ENCODE measurements around the gene AK2. TPM values are rescaled to one million over a fixed set of nuclear protein-coding genes. Genes with fewer than 3 reads are reported as not detected.

Gene AK2
- total RNA-seq, 2 donors from 2014 or later: 114 to 118 TPM

GRCh38 chr1:32985226-32985625 lies 51.5 kb downstream of the AK2 start:
- H3K4me3 ChIP-seq (ENCODE audit: low read length): no peak overlapping the region
- no peak overlapping the region for H3K27ac Mint-ChIP-seq

GRCh38 chr1:32984455-32985171 lies 52.1 kb downstream of the AK2 start:
- Mint-ChIP-seq H3K4me1 (peaks cover 6% of the 10 kb centered on the region), H3K36me3 (ENCODE audit: low read depth) (no peaks in the 10 kb centered on the region), H3K4me3 (no peak overlapping the region), H3K9me3 (no peaks in the 10 kb centered on the region), H3K27me3 (ENCODE audit: insufficient read depth) (no peaks in the 10 kb centered on the region), H3K27ac (no peak overlapping the region)
- no peak overlapping the region for H3K9ac ChIP-seq (ENCODE audit: extremely low read depth, low read length, poor library complexity, severe bottlenecking)
- TF ChIP-seq, protein P1, sequence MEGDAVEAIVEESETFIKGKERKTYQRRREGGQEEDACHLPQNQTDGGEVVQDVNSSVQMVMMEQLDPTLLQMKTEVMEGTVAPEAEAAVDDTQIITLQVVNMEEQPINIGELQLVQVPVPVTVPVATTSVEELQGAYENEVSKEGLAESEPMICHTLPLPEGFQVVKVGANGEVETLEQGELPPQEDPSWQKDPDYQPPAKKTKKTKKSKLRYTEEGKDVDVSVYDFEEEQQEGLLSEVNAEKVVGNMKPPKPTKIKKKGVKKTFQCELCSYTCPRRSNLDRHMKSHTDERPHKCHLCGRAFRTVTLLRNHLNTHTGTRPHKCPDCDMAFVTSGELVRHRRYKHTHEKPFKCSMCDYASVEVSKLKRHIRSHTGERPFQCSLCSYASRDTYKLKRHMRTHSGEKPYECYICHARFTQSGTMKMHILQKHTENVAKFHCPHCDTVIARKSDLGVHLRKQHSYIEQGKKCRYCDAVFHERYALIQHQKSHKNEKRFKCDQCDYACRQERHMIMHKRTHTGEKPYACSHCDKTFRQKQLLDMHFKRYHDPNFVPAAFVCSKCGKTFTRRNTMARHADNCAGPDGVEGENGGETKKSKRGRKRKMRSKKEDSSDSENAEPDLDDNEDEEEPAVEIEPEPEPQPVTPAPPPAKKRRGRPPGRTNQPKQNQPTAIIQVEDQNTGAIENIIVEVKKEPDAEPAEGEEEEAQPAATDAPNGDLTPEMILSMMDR (conservative IDR thresholded peaks at IDR 0.05): no peak
- no peaks in the 10 kb centered on the region for H3K9me3 ChIP-seq (ENCODE audit: control insufficient read depth, low read length)
- no peaks in the 10 kb centered on the region for H3K4me1 ChIP-seq (ENCODE audit: control insufficient read depth, insufficient read depth, low read length)
- no peaks in the 10 kb centered on the region for H3K27me3 ChIP-seq (ENCODE audit: control insufficient read depth, insufficient read depth, low read length, poor library complexity, severe bottlenecking)
- H3K4me3 ChIP-seq (ENCODE audit: low read length): no peak overlapping the region
- no peak overlapping the region for H3K27ac ChIP-seq (ENCODE audit: low read depth, low read length)
- 71 to 73% methylated on average over 1 of the region's 1 CpG for WGBS, 2 experiments (ENCODE audit: insufficient coverage in 1 of 2, insufficient read length in 1 of 2)
- DNase-seq: peak; percentile 66
- no peaks in the 10 kb centered on the region for H3K36me3 ChIP-seq (ENCODE audit: control insufficient read depth, insufficient read depth, low read length)

More at GRCh38 chr1:32985226-32985625, 51.5 kb downstream of the AK2 start:
- H3K36me3 Mint-ChIP-seq (ENCODE audit: low read depth): no peaks in the 10 kb centered on the region
- Histone ChIP-seq H3K9me3 (ENCODE audit: control insufficient read depth, low read length) (no peaks in the 10 kb centered on the region), H3K36me3 (ENCODE audit: control insufficient read depth, insufficient read depth, low read length) (no peaks in the 10 kb centered on the region), H3K9ac (ENCODE audit: extremely low read depth, low read length, poor library complexity, severe bottlenecking) (no peak overlapping the region), H3K27ac (ENCODE audit: low read depth, low read length) (no peak overlapping the region), H3K4me1 (ENCODE audit: control insufficient read depth, insufficient read depth, low read length) (no peaks in the 10 kb centered on the region), H3K27me3 (ENCODE audit: control insufficient read depth, insufficient read depth, low read length, poor library complexity, severe bottlenecking) (no peaks in the 10 kb centered on the region)
- no peak overlapping the region for H3K4me3 Mint-ChIP-seq
- TF ChIP-seq, protein P1 (conservative IDR thresholded peaks at IDR 0.05): no peak
- H3K4me1 Mint-ChIP-seq: peaks cover 6% of the 10 kb centered on the region
- no peaks in the 10 kb centered on the region for H3K9me3 Mint-ChIP-seq
- no peak for DNase-seq
- WGBS, 2 experiments (ENCODE audit: insufficient coverage in 1 of 2, insufficient read length in 1 of 2): 83 to 94% methylated on average over 1 of the region's 1 CpG
- no peaks in the 10 kb centered on the region for H3K27me3 Mint-ChIP-seq (ENCODE audit: insufficient read depth)

DNA sequence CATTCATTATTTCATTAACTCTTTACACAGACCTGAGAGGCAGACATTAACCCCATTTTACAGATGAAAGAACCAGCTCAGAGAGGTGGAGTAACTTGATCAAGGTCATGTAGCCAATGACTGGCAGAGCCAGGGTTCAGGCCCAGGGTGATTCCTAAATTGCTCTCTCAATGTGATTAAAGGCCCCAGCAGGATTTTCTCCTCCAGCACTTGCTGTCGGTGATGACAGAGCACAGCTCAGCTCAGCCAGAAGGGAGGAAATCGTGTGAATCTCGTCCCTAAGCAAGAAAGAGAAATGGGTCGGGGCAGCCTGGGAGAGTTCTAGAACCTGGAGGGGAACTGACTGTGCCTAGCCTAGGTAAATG lies 52.6 kb downstream of the AK2 start:
- TF ChIP-seq, protein P1 (conservative IDR thresholded peaks at IDR 0.05): no peak
- no peaks in the 10 kb centered on the region for H3K36me3 ChIP-seq (ENCODE audit: control insufficient read depth, insufficient read depth, low read length)
- H3K9ac ChIP-seq (ENCODE audit: extremely low read depth, low read length, poor library complexity, severe bottlenecking): no peak overlapping the region
- no peak overlapping the region for H3K27ac Mint-ChIP-seq
- no peak overlapping the region for H3K4me3 ChIP-seq (ENCODE audit: low read length)
- H3K27me3 ChIP-seq (ENCODE audit: control insufficient read depth, insufficient read depth, low read length, poor library complexity, severe bottlenecking): no peaks in the 10 kb centered on the region
- H3K27me3 Mint-ChIP-seq (ENCODE audit: insufficient read depth): no peaks in the 10 kb centered on the region
- H3K9me3 ChIP-seq (ENCODE audit: control insufficient read depth, low read length): no peaks in the 10 kb centered on the region
- DNase-seq: no peak
- WGBS, 2 experiments (ENCODE audit: insufficient coverage in 1 of 2, insufficient read length in 1 of 2): 71% methylated on average over 4 of the region's 4 CpGs; no CpG with 5 or more reads in 1 of the 2 experiments
- no peaks in the 10 kb centered on the region for H3K4me1 ChIP-seq (ENCODE audit: control insufficient read depth, insufficient read depth, low read length)
- H3K4me3 Mint-ChIP-seq: no peak overlapping the region
- H3K9me3 Mint-ChIP-seq: no peaks in the 10 kb centered on the region
- H3K27ac ChIP-seq (ENCODE audit: low read depth, low read length): no peak overlapping the region
- no peaks in the 10 kb centered on the region for H3K36me3 Mint-ChIP-seq (ENCODE audit: low read depth)
- H3K4me1 Mint-ChIP-seq: peaks cover 6% of the 10 kb centered on the region
